ENCODE results near the gene RAB5B. TPM values are rescaled to one million over a fixed set of nuclear protein-coding genes. Genes with fewer than 3 reads are reported as not detected.

RAB5B gene
- total RNA-seq, 1 experiment from 2014 or later = 102 TPM

DNA sequence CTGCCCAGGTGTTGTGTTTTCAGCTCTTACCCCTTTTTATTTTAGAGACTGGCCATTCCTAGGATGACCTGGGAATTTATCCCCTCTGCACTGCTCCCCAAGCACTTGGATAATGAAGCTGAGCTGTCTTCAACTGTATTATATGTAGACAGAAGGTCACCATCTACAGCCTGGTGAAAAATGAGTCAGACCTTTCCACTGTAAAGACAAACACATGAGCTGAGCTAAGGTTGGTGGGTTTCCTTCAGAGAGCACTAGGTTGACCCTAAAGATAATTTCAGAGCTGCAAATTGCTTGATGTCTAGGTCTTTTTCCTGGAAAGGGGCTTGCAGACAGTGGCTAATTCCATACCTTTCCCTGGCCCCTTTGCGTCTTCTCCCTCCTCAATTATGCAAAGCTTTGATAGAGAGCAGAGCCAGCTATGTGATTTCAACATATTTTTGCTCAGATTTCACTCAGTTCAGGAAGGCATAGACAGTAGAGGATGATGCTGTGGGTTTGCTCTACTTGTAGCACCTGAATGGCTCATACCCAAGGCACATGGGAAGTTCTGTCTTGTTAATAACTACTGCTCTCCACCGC, 37.7 kb downstream of the RAB5B start:
- in situ Hi-C loops (cut with HindIII; ENCODE audit: low pct_unique_long_range_greater_than_20kb, low sequenced_read_pairs) = no loop called here
- ChIA-PET CTCF (interaction anchor here (0.7 kb wide), 1 partner anchor 18 kb away, joined by 3 read pairs; no protein-coding TSS in a partner anchor), POLR2A (interaction anchor here (1.0 kb wide), 1 partner anchor 38 kb away, joined by 3 read pairs; the partner anchor contains the start of gene RAB5B)
- no peak overlapping the region for H3K4me3 ChIP-seq (ENCODE audit: low read depth in 2 of 2, low read length in 2 of 2)
- no peaks in the 10 kb centered on the region for H3K9me3 ChIP-seq (ENCODE audit: control insufficient read depth, insufficient read depth, low read depth, low read length)
- no peak for ATAC-seq
- H3K27me3 ChIP-seq (ENCODE audit: control insufficient read depth, insufficient read depth, low read length) = no peaks in the 10 kb centered on the region
- no peak for TF ChIP-seq POLR2AphosphoS5 (IDR thresholded peaks at IDR 0.05; ENCODE audit: low read depth, low read length)
- TF ChIP-seq TCF7L2 (IDR thresholded peaks at IDR 0.05; ENCODE audit: low read depth, low read length) = no peak
- TF ChIP-seq, protein P1, sequence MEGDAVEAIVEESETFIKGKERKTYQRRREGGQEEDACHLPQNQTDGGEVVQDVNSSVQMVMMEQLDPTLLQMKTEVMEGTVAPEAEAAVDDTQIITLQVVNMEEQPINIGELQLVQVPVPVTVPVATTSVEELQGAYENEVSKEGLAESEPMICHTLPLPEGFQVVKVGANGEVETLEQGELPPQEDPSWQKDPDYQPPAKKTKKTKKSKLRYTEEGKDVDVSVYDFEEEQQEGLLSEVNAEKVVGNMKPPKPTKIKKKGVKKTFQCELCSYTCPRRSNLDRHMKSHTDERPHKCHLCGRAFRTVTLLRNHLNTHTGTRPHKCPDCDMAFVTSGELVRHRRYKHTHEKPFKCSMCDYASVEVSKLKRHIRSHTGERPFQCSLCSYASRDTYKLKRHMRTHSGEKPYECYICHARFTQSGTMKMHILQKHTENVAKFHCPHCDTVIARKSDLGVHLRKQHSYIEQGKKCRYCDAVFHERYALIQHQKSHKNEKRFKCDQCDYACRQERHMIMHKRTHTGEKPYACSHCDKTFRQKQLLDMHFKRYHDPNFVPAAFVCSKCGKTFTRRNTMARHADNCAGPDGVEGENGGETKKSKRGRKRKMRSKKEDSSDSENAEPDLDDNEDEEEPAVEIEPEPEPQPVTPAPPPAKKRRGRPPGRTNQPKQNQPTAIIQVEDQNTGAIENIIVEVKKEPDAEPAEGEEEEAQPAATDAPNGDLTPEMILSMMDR (IDR thresholded peaks at IDR 0.05) = no peak
- no peak for TF ChIP-seq SIN3A (IDR thresholded peaks at IDR 0.05; ENCODE audit: borderline replicate concordance, insufficient read depth, low read depth, low read length)
- TF ChIP-seq, protein P2, sequence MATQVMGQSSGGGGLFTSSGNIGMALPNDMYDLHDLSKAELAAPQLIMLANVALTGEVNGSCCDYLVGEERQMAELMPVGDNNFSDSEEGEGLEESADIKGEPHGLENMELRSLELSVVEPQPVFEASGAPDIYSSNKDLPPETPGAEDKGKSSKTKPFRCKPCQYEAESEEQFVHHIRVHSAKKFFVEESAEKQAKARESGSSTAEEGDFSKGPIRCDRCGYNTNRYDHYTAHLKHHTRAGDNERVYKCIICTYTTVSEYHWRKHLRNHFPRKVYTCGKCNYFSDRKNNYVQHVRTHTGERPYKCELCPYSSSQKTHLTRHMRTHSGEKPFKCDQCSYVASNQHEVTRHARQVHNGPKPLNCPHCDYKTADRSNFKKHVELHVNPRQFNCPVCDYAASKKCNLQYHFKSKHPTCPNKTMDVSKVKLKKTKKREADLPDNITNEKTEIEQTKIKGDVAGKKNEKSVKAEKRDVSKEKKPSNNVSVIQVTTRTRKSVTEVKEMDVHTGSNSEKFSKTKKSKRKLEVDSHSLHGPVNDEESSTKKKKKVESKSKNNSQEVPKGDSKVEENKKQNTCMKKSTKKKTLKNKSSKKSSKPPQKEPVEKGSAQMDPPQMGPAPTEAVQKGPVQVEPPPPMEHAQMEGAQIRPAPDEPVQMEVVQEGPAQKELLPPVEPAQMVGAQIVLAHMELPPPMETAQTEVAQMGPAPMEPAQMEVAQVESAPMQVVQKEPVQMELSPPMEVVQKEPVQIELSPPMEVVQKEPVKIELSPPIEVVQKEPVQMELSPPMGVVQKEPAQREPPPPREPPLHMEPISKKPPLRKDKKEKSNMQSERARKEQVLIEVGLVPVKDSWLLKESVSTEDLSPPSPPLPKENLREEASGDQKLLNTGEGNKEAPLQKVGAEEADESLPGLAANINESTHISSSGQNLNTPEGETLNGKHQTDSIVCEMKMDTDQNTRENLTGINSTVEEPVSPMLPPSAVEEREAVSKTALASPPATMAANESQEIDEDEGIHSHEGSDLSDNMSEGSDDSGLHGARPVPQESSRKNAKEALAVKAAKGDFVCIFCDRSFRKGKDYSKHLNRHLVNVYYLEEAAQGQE (IDR thresholded peaks at IDR 0.05; ENCODE audit: insufficient read depth in 1 of 2, low read depth in 2 of 2, low read length in 1 of 2) = no peak
- no peaks in the 10 kb centered on the region for H3K36me3 ChIP-seq (ENCODE audit: control insufficient read depth, insufficient read depth, low read length)
- no peak overlapping the region for H3K27ac ChIP-seq (ENCODE audit: low read length)
- peaks cover 5% of the 10 kb centered on the region; the same call in 1 of the 2 replicates for H3K4me1 ChIP-seq (ENCODE audit: control insufficient read depth, insufficient read depth, low read length)
- BruUV-seq (replicated peaks) = no TSS peak
- no peak for DNase-seq (ENCODE audit: low read depth, low spot score)
- intact Hi-C loops (cut with micrococcal nuclease; ENCODE audit: unreplicated experiment) = no loop called here

DNA sequence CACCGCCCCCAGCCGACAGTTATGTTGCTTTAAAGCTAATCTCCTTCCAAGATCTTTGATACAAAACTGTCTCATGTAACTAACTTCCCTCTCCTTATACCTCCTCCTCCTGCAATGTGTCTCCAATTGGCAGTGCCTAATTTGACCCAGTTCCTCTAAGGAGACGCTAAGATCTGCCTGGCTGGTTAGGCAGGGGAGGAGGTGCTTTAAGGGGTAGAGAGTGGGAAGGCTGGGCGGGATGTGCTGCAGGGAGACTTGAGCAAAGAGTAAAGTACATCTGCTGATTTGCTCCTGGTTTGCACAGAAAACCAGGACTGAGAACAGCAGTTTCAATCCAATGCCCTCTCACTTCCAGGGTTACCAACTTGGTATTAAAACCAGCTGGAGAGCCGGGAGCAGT, 39.6 kb downstream of the RAB5B start:
- intact Hi-C loops (cut with micrococcal nuclease; ENCODE audit: unreplicated experiment) (no loop called here), in situ Hi-C loops (cut with HindIII; ENCODE audit: low pct_unique_long_range_greater_than_20kb, low sequenced_read_pairs) (no loop called here)
- POLR2A ChIA-PET = no interaction called here
- TF ChIP-seq TCF7L2 (IDR thresholded peaks at IDR 0.05; ENCODE audit: low read depth, low read length) (no peak), SIN3A (IDR thresholded peaks at IDR 0.05; ENCODE audit: borderline replicate concordance, insufficient read depth, low read depth, low read length) (no peak), POLR2AphosphoS5 (IDR thresholded peaks at IDR 0.05; ENCODE audit: low read depth, low read length) (no peak)
- TF ChIP-seq, protein P2 (IDR thresholded peaks at IDR 0.05; ENCODE audit: insufficient read depth in 1 of 2, low read depth in 2 of 2, low read length in 1 of 2) = no peak
- ATAC-seq = no peak
- CTCF ChIA-PET = no interaction called here
- Histone ChIP-seq H3K4me3 (ENCODE audit: low read depth in 2 of 2, low read length in 2 of 2) (no peak overlapping the region), H3K9me3 (ENCODE audit: control insufficient read depth, insufficient read depth, low read depth, low read length) (no peaks in the 10 kb centered on the region), H3K27ac (ENCODE audit: low read length) (no peak overlapping the region), H3K4me1 (ENCODE audit: control insufficient read depth, insufficient read depth, low read length) (no peaks in the 10 kb centered on the region), H3K27me3 (ENCODE audit: control insufficient read depth, insufficient read depth, low read length) (no peaks in the 10 kb centered on the region), H3K36me3 (ENCODE audit: control insufficient read depth, insufficient read depth, low read length) (no peaks in the 10 kb centered on the region)
- DNase-seq (ENCODE audit: low read depth, low spot score) = no peak
- no TSS peak for BruUV-seq (replicated peaks)
